Testis (tissue), 3 donors: Measurements from ENCODE around the gene RTF2. TPM values are rescaled to one million over a fixed set of nuclear protein-coding genes. Genes with fewer than 3 reads are reported as not detected.

Source experiments
- DNase-seq: peaks from one replicate; pipeline ENCODE4 v3.0.0-alpha.2; 2019
- H3K27ac ChIP-seq, 2 donors: fragments of 200-600 bp; sonication (generic); one replicate each; pipeline ENCODE4 v1.5.1; 2019
- H3K27me3 ChIP-seq: fragments of 200-600 bp; sonication (generic); one replicate; pipeline ENCODE4 v1.5.1; 2019
- H3K36me3 ChIP-seq: fragments of 200-600 bp; sonication (generic); one replicate; pipeline ENCODE4 v1.5.1; 2017; ENCODE audit warnings: low read depth; ENCODE audit errors: missing control alignments
- H3K4me1 ChIP-seq: fragments of 200-600 bp; sonication (generic); one replicate; pipeline ENCODE4 v1.5.1; 2019
- H3K4me3 ChIP-seq, 2 donors: fragments of 200-600 bp; sonication (generic); one replicate each; pipeline ENCODE4 v1.5.1; 2017 to 2019
- H3K9me3 ChIP-seq: fragments of 200-600 bp; sonication (generic); one replicate; pipeline ENCODE4 v1.5.1; 2017
- CTCF ChIP-seq, 3 experiments: fragments of 450-650 bp in 2 of 3; fragments of 200-600 bp in 1 of 3; sonication (generic) in 1 of 3; IDR thresholded peaks; one replicate each; pipeline ENCODE4 v1.5.1; 2016 to 2019; ENCODE audit warnings: antibody characterized with exemption in 3 of 3, mild to moderate bottlenecking in 2 of 3, moderate library complexity in 1 of 3
- POLR2A ChIP-seq: fragments of 450-650 bp; IDR thresholded peaks from one replicate; pipeline ENCODE4 v1.6.1; 2017; ENCODE audit warnings: antibody characterized with exemption, mild to moderate bottlenecking, moderate library complexity
- WGBS, 2 donors: methylation state at CpG; one replicate each; pipeline ENCODE4 v1.1.5; 2018; 5-methylcytosine and 5-hydroxymethylcytosine counted together
- intact Hi-C: fragments of 100-400 bp; cut with DNase I; formaldehyde crosslinking; loops from one replicate; pipeline ENCODE4 v1.15.1; 2023; ENCODE audit warnings: low total_unique reads
- polyA plus RNA-seq: library from polyadenylated mRNA; stranded (reverse); fragments of 350-450 nt; fragmentation: Illumina TruSeq; extraction: RNeasy Lipid Tissue Mini Kit (QIAGEN cat#74804); gene quantifications from one replicate; pipeline ENCODE4 v1.2.3, GENCODE V29; 2014; ENCODE audit warnings: low read depth, low replicate concordance; ENCODE audit not compliant: insufficient read depth
- total RNA-seq, 2 donors: library from RNA; depleted of rRNA; stranded (reverse); fragments of >200 nt; gene quantifications; one replicate each; pipeline ENCODE4 v1.2.3, GENCODE V29; 2016

Gene RTF2
- total and polyA plus RNA-seq, 3 donors from 2014 or later, result 76.4 to 144 (median 80.4) TPM

GRCh38 chr20:56440346-56441007, 27.9 kb upstream of the RTF2 start:
- no peaks in the 10 kb centered on the region for H3K36me3 ChIP-seq
- H3K27ac ChIP-seq, result no peak overlapping the region
- H3K4me3 ChIP-seq, result no peak overlapping the region
- intact Hi-C loops, result no loop called here
- DNase-seq, result no peak
- H3K4me1 ChIP-seq, result no peaks in the 10 kb centered on the region
- WGBS, 2 donors, result 81 to 88% methylated on average over 4 of the region's 4 CpGs
- TF ChIP-seq CTCF (IDR thresholded peaks at IDR 0.05), result no peak
- no peak for TF ChIP-seq POLR2A
- no peaks in the 10 kb centered on the region for H3K9me3 ChIP-seq
- H3K27me3 ChIP-seq, result no peaks in the 10 kb centered on the region

GRCh38 chr20:56442389-56443365, 25.8 kb upstream of the RTF2 start:
- WGBS, 2 donors, result 87% methylated on average over 17 of the region's 17 CpGs

GRCh38 chr20:56443654-56444540, 24.5 kb upstream of the RTF2 start:
- intact Hi-C loops, result no loop called here
- TF ChIP-seq CTCF (IDR thresholded peaks at IDR 0.05), result no peak
- TF ChIP-seq POLR2A, result no peak
- H3K4me3 ChIP-seq, result no peak overlapping the region
- no peaks in the 10 kb centered on the region for H3K9me3 ChIP-seq
- no peaks in the 10 kb centered on the region for H3K36me3 ChIP-seq
- H3K27me3 ChIP-seq, result no peaks in the 10 kb centered on the region
- no peak for DNase-seq
- no peaks in the 10 kb centered on the region for H3K4me1 ChIP-seq
- WGBS, 2 donors, result 42 to 48% methylated on average over 26 to 27 of the region's 27 CpGs
- H3K27ac ChIP-seq, result no peak overlapping the region

More at GRCh38 chr20:56442389-56443365, 25.8 kb upstream of the RTF2 start:
- no peak overlapping the region for H3K27ac ChIP-seq
- no peak for TF ChIP-seq POLR2A
- no peaks in the 10 kb centered on the region for H3K27me3 ChIP-seq
- H3K4me1 ChIP-seq, result no peaks in the 10 kb centered on the region
- no peak overlapping the region for H3K4me3 ChIP-seq
- DNase-seq, result no peak
- intact Hi-C loops, result no loop called here
- H3K9me3 ChIP-seq, result no peaks in the 10 kb centered on the region
- H3K36me3 ChIP-seq, result no peaks in the 10 kb centered on the region

GRCh38 chr20:56445130-56445529, 23.3 kb upstream of the RTF2 start:
- WGBS, 2 donors, result 89 to 95% methylated on average over 3 of the region's 3 CpGs
- Histone ChIP-seq H3K36me3 (no peaks in the 10 kb centered on the region), H3K27me3 (no peaks in the 10 kb centered on the region), H3K4me3 (no peak overlapping the region), H3K27ac (no peak overlapping the region), H3K4me1 (no peaks in the 10 kb centered on the region), H3K9me3 (no peaks in the 10 kb centered on the region)
- DNase-seq, result no peak
- intact Hi-C loops, result no loop called here
- no peak for TF ChIP-seq POLR2A
- TF ChIP-seq CTCF (IDR thresholded peaks at IDR 0.05), result no peak
